Measurements from ENCODE around the gene ARHGEF33. TPM values are rescaled to one million over a fixed set of nuclear protein-coding genes. Genes with fewer than 3 reads are reported as not detected.

ARHGEF33 gene
- total RNA-seq, 4 donors from 2014 or later: 0.66 to 2.1 (median 0.82) TPM

- Histone ChIP-seq H3K4me3 (no peak overlapping the region), H3K36me3 (peaks cover 7 to 43% (median 27%) of the 10 kb centered on the region in 4 donors), H3K4me1 (peaks cover 0 to under 1% (median 0%) of the 10 kb centered on the region in 4 donors), H3K27ac (replicated peaks in 1 of 4) (no peak overlapping the region), H3K9me3 (no peaks in the 10 kb centered on the region), H3K27me3 (no peaks in the 10 kb centered on the region)
- WGBS: 90% methylated on average over 8 of the region's 8 CpGs
- no peak for DNase-seq (ENCODE audit: extremely low spot score)
- intact Hi-C loops (cut with DNase I): no loop called here
- no peak for TF ChIP-seq EP300 (IDR thresholded peaks at IDR 0.05)
- no peak for TF ChIP-seq POLR2A (IDR thresholded peaks at IDR 0.05; ENCODE audit: low read depth)
- TF ChIP-seq POLR2AphosphoS5 (IDR thresholded peaks at IDR 0.05): no peak
- TF ChIP-seq CTCF (IDR thresholded peaks at IDR 0.05): no peak
These were observed 92.1 kb downstream of the ARHGEF33 start for GRCh38 chr2:38981670-38982357.

- Histone ChIP-seq H3K27me3 (no peaks in the 10 kb centered on the region), H3K27ac (replicated peaks in 1 of 4) (no peak overlapping the region), H3K36me3 (peaks cover 7 to 50% (median 29%) of the 10 kb centered on the region in 4 donors), H3K4me1 (peaks cover 0 to 4% (median 2%) of the 10 kb centered on the region in 4 donors), H3K9me3 (no peaks in the 10 kb centered on the region), H3K4me3 (no peak overlapping the region)
- TF ChIP-seq POLR2A (IDR thresholded peaks at IDR 0.05; ENCODE audit: low read depth) (no peak), CTCF (IDR thresholded peaks at IDR 0.05) (no peak), POLR2AphosphoS5 (IDR thresholded peaks at IDR 0.05) (no peak), EP300 (IDR thresholded peaks at IDR 0.05) (no peak)
- DNase-seq (ENCODE audit: extremely low spot score): no peak
- intact Hi-C loops (cut with DNase I): no loop called here
- 97% methylated on average over 1 of the region's 1 CpG for WGBS
These were observed 92.8 kb downstream of the ARHGEF33 start for GRCh38 chr2:38982498-38982897.

DNA sequence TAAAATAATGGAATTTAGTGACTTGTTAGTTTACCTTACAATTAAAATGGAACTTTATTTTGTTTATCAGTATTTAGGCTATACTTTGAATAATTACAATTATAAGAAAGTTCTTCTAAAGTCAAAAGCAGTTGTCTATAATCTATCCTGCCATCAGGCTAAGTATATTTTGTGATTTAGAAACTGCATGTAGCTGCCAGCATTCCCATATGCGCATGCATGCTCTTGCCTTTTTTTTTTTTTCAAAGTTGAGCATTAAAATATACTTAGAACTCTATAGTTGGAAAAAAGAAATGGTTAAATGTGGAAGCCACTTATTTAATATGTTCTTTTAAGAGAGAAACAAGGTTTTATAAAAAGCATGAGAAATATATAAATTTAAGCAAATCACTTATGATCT lies 99.0 kb downstream of the ARHGEF33 start:
- no peaks in the 10 kb centered on the region for H3K27me3 ChIP-seq
- H3K4me3 ChIP-seq: no peak overlapping the region
- H3K4me1 ChIP-seq: peaks cover 0 to 9% (median 2%) of the 10 kb centered on the region in 4 donors
- no peaks in the 10 kb centered on the region for H3K9me3 ChIP-seq
- intact Hi-C loops (cut with DNase I): no loop called here
- 98% methylated on average over 1 of the region's 1 CpG for WGBS
- TF ChIP-seq POLR2AphosphoS5 (IDR thresholded peaks at IDR 0.05): no peak
- no peak for TF ChIP-seq CTCF (IDR thresholded peaks at IDR 0.05)
- no peak for TF ChIP-seq POLR2A (IDR thresholded peaks at IDR 0.05; ENCODE audit: low read depth)
- TF ChIP-seq EP300 (IDR thresholded peaks at IDR 0.05): no peak
- no peak overlapping the region for H3K27ac ChIP-seq (replicated peaks in 1 of 4)
- H3K36me3 ChIP-seq: peaks cover 11 to 74% (median 48%) of the 10 kb centered on the region in 4 donors
- no peak for DNase-seq (ENCODE audit: extremely low spot score)

DNA sequence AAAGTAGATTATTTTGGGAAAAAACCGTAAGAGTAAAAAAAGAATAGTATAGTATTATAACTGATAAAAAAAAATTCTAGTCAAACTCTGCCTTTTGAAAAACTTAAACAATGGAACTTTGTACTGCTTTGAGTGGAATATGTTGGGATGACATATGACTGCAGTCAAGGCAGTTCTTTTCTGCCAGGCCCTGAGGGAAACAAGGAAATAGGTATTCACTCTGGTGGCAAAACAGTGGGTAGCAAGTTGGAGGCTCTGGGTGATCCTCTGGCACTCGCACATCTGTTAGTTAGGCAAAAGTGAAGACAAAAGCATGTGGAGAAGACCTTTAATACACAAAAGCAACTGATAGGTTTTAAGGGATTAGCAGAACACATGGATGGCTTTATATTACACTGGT lies 102.2 kb downstream of the ARHGEF33 start:
- TF ChIP-seq EP300 (IDR thresholded peaks at IDR 0.05) (no peak), CTCF (IDR thresholded peaks at IDR 0.05) (no peak), POLR2AphosphoS5 (IDR thresholded peaks at IDR 0.05) (no peak), POLR2A (IDR thresholded peaks at IDR 0.05; ENCODE audit: low read depth) (no peak)
- intact Hi-C loops (cut with DNase I): no loop called here
- DNase-seq (ENCODE audit: extremely low spot score): no peak
- Histone ChIP-seq H3K27ac (replicated peaks in 1 of 4) (no peak overlapping the region), H3K36me3 (peaks cover 4 to 73% (median 43%) of the 10 kb centered on the region in 4 donors), H3K27me3 (no peaks in the 10 kb centered on the region), H3K9me3 (no peaks in the 10 kb centered on the region), H3K4me1 (peaks cover 0 to 9% (median 1%) of the 10 kb centered on the region in 4 donors), H3K4me3 (no peak overlapping the region)
- 74% methylated on average over 2 of the region's 2 CpGs for WGBS
